H1 (cell line): ENCODE data around the gene MTO1. TPM values are rescaled to one million over a fixed set of nuclear protein-coding genes. Genes with fewer than 3 reads are reported as not detected.
"Not testable (repeated sequence)": the region's sequence is repeated elsewhere in the genome, so short reads cannot be mapped to it uniquely, and the experiment has no call there.

Source experiments
- CTCF ChIA-PET: fragments of 300-600 bp; sonication (Branson Sonifier 250); formaldehyde crosslinking; loops from one replicate; lab custom pipeline; 2021; ENCODE audit not compliant: partially characterized antibody; lab: Charles Lee
- POLR2A ChIA-PET: fragments of 300-600 bp; sonication (Branson Sonifier 250); formaldehyde crosslinking; loops from one replicate; lab custom pipeline; 2021; ENCODE audit warnings: inconsistent platforms; ENCODE audit not compliant: partially characterized antibody; lab: Charles Lee
- DNase-seq, 2 experiments: peaks; one replicate each; pipeline versions ENCODE4 v3.0.0 to v3.0.0-alpha.2; 2010 to 2022; ENCODE audit warnings: low spot score in 2 of 2, low read depth in 1 of 2, mixed read lengths in 1 of 2
- FAIRE-seq: peaks from 2 replicates; lab custom pipeline; 2011; peaks lifted over from hg19 to GRCh38; lab: Jason Lieb, UNC
- H2AFZ ChIP-seq: 2 replicates; pipeline ENCODE4 v1.8.1; 2012; ENCODE audit warnings: low read length, inconsistent platforms
- H2AK5ac ChIP-seq: 2 replicates; pipeline ENCODE4 v1.6.1; 2013; ENCODE audit warnings: low read depth, low read length
- H2BK120ac ChIP-seq: replicated peaks from 2 replicates; pipeline ENCODE3; 2013; ENCODE audit warnings: low read depth, low read length, inconsistent platforms
- H2BK12ac ChIP-seq: 2 replicates; pipeline ENCODE4 v1.6.1; 2013; ENCODE audit warnings: low read depth, low read length
- H2BK15ac ChIP-seq: 2 replicates; pipeline ENCODE4 v1.6.1; 2013; ENCODE audit warnings: low read length
- H2BK20ac ChIP-seq: 2 replicates; pipeline ENCODE4 v1.6.1; 2013; ENCODE audit warnings: low read length
- H2BK5ac ChIP-seq: 2 replicates; pipeline ENCODE4 v1.6.1; 2013; ENCODE audit warnings: low read depth, low read length
- H3K14ac ChIP-seq: 2 replicates; pipeline ENCODE4 v1.6.1; 2013; ENCODE audit warnings: inconsistent platforms; ENCODE audit not compliant: insufficient read length
- H3K18ac ChIP-seq: 2 replicates; pipeline ENCODE4 v1.6.1; 2013; ENCODE audit warnings: low read length; ENCODE audit errors: extremely low read depth
- H3K23ac ChIP-seq: 2 replicates; pipeline ENCODE4 v1.6.1; 2013; ENCODE audit warnings: inconsistent platforms; ENCODE audit not compliant: insufficient read length
- H3K23me2 ChIP-seq: 2 replicates; pipeline ENCODE4 v1.6.1; 2013; ENCODE audit warnings: low read depth, low read length
- H3K27ac ChIP-seq: 2 replicates; pipeline ENCODE4 v1.6.1; 2011; ENCODE audit warnings: low read depth, low read length, inconsistent platforms
- H3K27me3 ChIP-seq, 4 experiments: replicated peaks in 1 of 4; 1 replicate in 1 of 4; 2 replicates in 3 of 4; pipeline versions ENCODE4 v1.6.1 to v1.8.1; 2011 to 2013; ENCODE audit warnings: low read length in 3 of 4, mild to moderate bottlenecking in 3 of 4, inconsistent platforms in 2 of 4, mixed read lengths in 2 of 4, moderate library complexity in 1 of 4; ENCODE audit not compliant: control insufficient read depth in 3 of 4, insufficient read depth in 3 of 4; ENCODE audit errors: extremely low read depth in 1 of 4
- H3K36me3 ChIP-seq, 4 experiments: 2 replicates each; pipeline versions ENCODE4 v1.6.1 to v1.8.1; 2011 to 2013; ENCODE audit warnings: mild to moderate bottlenecking in 4 of 4, low read length in 3 of 4, moderate library complexity in 2 of 4, control low read depth in 1 of 4, inconsistent platforms in 1 of 4; ENCODE audit not compliant: insufficient read depth in 4 of 4, control insufficient read depth in 2 of 4
- H3K4ac ChIP-seq: replicated peaks from 2 replicates; pipeline ENCODE3; 2013; ENCODE audit warnings: low read length, low read depth, mixed read lengths, inconsistent platforms; ENCODE audit not compliant: insufficient read length
- H3K4me1 ChIP-seq, 4 experiments: replicated peaks in 1 of 4; 1 replicate in 1 of 4; 2 replicates in 3 of 4; pipeline versions ENCODE4 v1.6.1 to v1.8.1; 2011 to 2013; ENCODE audit warnings: low read length in 3 of 4, inconsistent platforms in 2 of 4, mixed read lengths in 1 of 4; ENCODE audit not compliant: insufficient read depth in 4 of 4, control insufficient read depth in 3 of 4
- H3K4me2 ChIP-seq, 2 experiments: 2 replicates each; pipeline versions ENCODE4 v1.6.1 to v1.8.1; 2011 to 2013; ENCODE audit warnings: low read depth in 2 of 2, low read length in 2 of 2, control low read depth in 1 of 2, inconsistent platforms in 1 of 2, mild to moderate bottlenecking in 1 of 2; ENCODE audit not compliant: insufficient read depth in 1 of 2
- H3K4me3 ChIP-seq, 4 experiments: fragments of 200-600, 300-600 bp in 1 of 4; sonication (generic), shearing (Covaris generic), sonication (Bioruptor Twin) in 1 of 4; 2 replicates each; pipeline versions ENCODE4 v1.5.1 to v1.8.1; 2011 to 2016; ENCODE audit warnings: low read length in 4 of 4, low read depth in 3 of 4, control low read depth in 2 of 4, inconsistent platforms in 2 of 4, mild to moderate bottlenecking in 2 of 4, mixed read lengths in 1 of 4, moderate library complexity in 1 of 4; ENCODE audit not compliant: insufficient read depth in 2 of 4; ENCODE audit errors: extremely low read depth in 1 of 4
- H3K56ac ChIP-seq: replicated peaks from 2 replicates; pipeline ENCODE3; 2013; ENCODE audit warnings: low read depth, mild to moderate bottlenecking, mixed read lengths, low read length, inconsistent platforms; ENCODE audit not compliant: insufficient read length
- H3K79me1 ChIP-seq: 2 replicates; pipeline ENCODE4 v1.6.1; 2013; ENCODE audit warnings: low read depth, low read length, control low read depth
- H3K79me2 ChIP-seq, 2 experiments: 2 replicates each; pipeline versions ENCODE4 v1.6.1 to v1.8.1; 2012 to 2013; ENCODE audit warnings: low read length in 2 of 2, mild to moderate bottlenecking in 2 of 2, inconsistent platforms in 1 of 2; ENCODE audit not compliant: insufficient read depth in 2 of 2, control insufficient read depth in 1 of 2
- H3K9ac ChIP-seq, 4 experiments: replicated peaks in 1 of 4; 1 replicate in 1 of 4; 2 replicates in 3 of 4; pipeline versions ENCODE4 v1.6.1 to v1.8.1; 2011 to 2013; ENCODE audit warnings: low read depth in 3 of 4, low read length in 3 of 4, control low read depth in 2 of 4, mild to moderate bottlenecking in 2 of 4, moderate library complexity in 2 of 4, inconsistent platforms in 1 of 4; ENCODE audit errors: extremely low read depth in 1 of 4
- H3K9me3 ChIP-seq, 2 experiments: 2 replicates each; pipeline versions ENCODE4 v1.6.1 to v1.8.1; 2012 to 2013; ENCODE audit warnings: mild to moderate bottlenecking in 2 of 2, moderate library complexity in 2 of 2, control low read depth in 1 of 2, inconsistent platforms in 1 of 2, low read depth in 1 of 2, low read length in 1 of 2, mixed read lengths in 1 of 2; ENCODE audit not compliant: insufficient read depth in 2 of 2
- H4K20me1 ChIP-seq, 2 experiments: replicated peaks in 1 of 2; 2 replicates each; pipeline versions ENCODE3 to v1.8.1; 2011 to 2013; ENCODE audit warnings: inconsistent platforms in 2 of 2, low read length in 2 of 2, mild to moderate bottlenecking in 1 of 2; ENCODE audit not compliant: insufficient read depth in 2 of 2, control insufficient read depth in 1 of 2
- H4K5ac ChIP-seq: 2 replicates; pipeline ENCODE4 v1.6.1; 2013; ENCODE audit warnings: low read length, low read depth, mixed read lengths, inconsistent platforms; ENCODE audit not compliant: insufficient read length
- H4K8ac ChIP-seq: 2 replicates; pipeline ENCODE4 v1.8.0; 2013; ENCODE audit warnings: mild to moderate bottlenecking, moderate library complexity, low read length, inconsistent platforms; ENCODE audit not compliant: insufficient read depth; ENCODE audit errors: extremely low read depth
- H4K91ac ChIP-seq: replicated peaks from 2 replicates; pipeline ENCODE3; 2013; ENCODE audit warnings: low read length, mixed read lengths, inconsistent platforms; ENCODE audit not compliant: insufficient read length
- ASH2L ChIP-seq: fragments of 200-600, 300-600 bp; sonication (generic); IDR thresholded peaks from one replicate; pipeline ENCODE4 v1.7.1; 2017; ENCODE audit warnings: low read length
- BCL11A ChIP-seq, 2 experiments: IDR thresholded peaks; one replicate each; pipeline ENCODE4 v1.6.1; 2011; ENCODE audit warnings: low read depth in 2 of 2, low read length in 2 of 2, mild to moderate bottlenecking in 2 of 2
- KDM1A ChIP-seq: fragments of 200-600, 300-600 bp; sonication (generic); IDR thresholded peaks from 2 replicates; pipeline ENCODE4 v1.7.1; 2016; ENCODE audit warnings: mild to moderate bottlenecking, low read length, borderline replicate concordance
- NANOG ChIP-seq: IDR thresholded peaks from 2 replicates; pipeline ENCODE4 v1.6.1; 2011; ENCODE audit warnings: low read length, low read depth, mild to moderate bottlenecking, inconsistent platforms; ENCODE audit not compliant: insufficient read depth, poor library complexity, severe bottlenecking
- SRF ChIP-seq: IDR thresholded peaks from 2 replicates; pipeline ENCODE4 v1.6.1; 2011; ENCODE audit warnings: mild to moderate bottlenecking, low read depth, low read length, moderate library complexity
- TCF12 ChIP-seq: IDR thresholded peaks from 2 replicates; pipeline ENCODE4 v1.6.1; 2011; ENCODE audit warnings: low read depth, mild to moderate bottlenecking, low read length
- WGBS, 2 experiments: shearing (Covaris generic) in 1 of 2; methylation state at CpG; one replicate each; pipeline versions ENCODE4 v1.1.6 to v1.1.7; 2013 to 2015; ENCODE audit warnings: low lambda C conversion rate in 2 of 2, mixed read lengths in 2 of 2, inconsistent platforms in 1 of 2, low coverage in 1 of 2, missing lambda C conversion rate in 1 of 2; ENCODE audit not compliant: insufficient replicate concordance in 2 of 2, insufficient coverage in 1 of 2, insufficient read length in 1 of 2; ENCODE audit errors: extremely low coverage in 1 of 2, missing lambda C conversion rate in 1 of 2; 5-methylcytosine and 5-hydroxymethylcytosine counted together
- polyA plus RNA-seq, 7 experiments: library from polyadenylated mRNA; depleted of rRNA in 3 of 7; stranded (reverse) in 5 of 7; unstranded in 2 of 7; fragments of >200 nt in 5 of 7; fragments of 200-250 nt in 2 of 7; gene quantifications; 1 replicate in 5 of 7; 2 replicates in 1 of 7; 4 replicates in 1 of 7; pipeline versions ENCODE4 v1.2.1 to v1.2.3, GENCODE V29; 2011 to 2013; ENCODE audit warnings: missing spikeins in 2 of 7, mixed read lengths in 2 of 7
- total RNA-seq: library from RNA; stranded (reverse); fragmentation: NEBNext Ultra II Directional; extraction: Animal tissue kit (Norgen Biotek cat#: 25700); gene quantifications from 2 replicates; pipeline ENCODE4 v1.2.1, GENCODE V29; 2021

MTO1 gene
- total and polyA plus RNA-seq, 2 of the 8 experiments (the other 6 are each of a cell fraction or from before 2014, with no cell fraction given) = 20.9 to 31.6 TPM

DNA sequence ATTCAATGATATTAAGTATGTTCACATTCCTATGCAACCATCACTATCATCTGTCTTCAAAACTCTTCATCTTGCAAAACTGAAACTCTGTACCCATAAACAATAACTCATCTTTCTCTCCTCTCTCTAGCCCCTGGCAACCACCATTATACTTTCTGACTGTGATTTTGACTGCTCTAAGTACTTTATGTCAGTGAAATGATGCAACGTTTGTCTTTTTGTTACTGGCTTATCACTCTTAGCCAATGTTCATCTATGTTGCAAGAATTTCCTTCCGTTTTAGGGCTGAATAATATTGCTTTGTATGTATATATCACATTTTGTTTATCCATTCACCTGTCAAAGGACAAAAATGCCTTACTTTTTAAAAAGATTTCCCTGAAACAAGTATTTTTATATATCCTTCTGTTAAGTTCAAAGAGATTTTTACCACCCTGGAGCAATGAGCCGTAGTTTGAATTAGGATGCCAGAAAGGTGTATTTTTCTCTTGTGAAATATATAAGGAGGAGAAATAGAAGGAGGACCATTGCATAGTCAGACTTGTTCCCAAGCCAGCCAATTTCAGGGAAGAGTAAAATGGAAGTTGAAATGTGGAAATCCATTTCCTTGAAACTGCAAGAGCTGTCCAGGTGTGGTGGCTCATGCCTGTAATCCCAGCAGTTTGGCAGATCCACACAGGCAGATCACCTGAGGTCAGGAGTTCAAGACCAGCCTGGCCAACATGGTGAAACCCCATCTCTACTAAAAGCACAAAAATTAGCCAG lies 5.5 kb upstream of the MTO1 start (continued):
- no peak for TF ChIP-seq ASH2L
- no peak for TF ChIP-seq KDM1A
- TF ChIP-seq NANOG = no peak
- TF ChIP-seq SRF = no peak
- no peak for TF ChIP-seq TCF12
- no peak for TF ChIP-seq BCL11A (IDR thresholded peaks at IDR 0.05; ENCODE audit: low read depth in 2 of 2, low read length in 2 of 2)
- TF ChIP-seq, all 59 proteins: peak for 0

DNA sequence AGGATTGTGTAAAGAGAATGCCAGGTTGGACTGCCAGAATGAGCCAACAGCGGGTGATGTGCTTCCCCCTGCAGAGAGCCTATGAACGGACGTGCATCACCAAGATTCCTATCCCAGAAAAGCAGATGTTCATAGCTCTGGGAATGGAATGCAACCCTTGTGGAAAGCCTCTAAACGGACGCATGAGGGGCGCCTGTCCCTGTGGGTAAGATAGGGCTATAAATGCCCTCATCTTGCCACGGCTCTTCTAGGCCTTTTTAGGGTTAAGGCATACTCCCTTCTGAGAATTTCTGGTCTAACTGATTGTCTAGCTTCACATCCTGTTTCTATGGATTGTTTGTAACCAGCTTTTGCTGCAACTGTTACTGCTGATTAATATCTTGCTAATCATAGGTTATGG lies 2.1 kb upstream of the MTO1 start:
- H2BK120ac ChIP-seq, H3K27me3 ChIP-seq, CTCF ChIA-PET, POLR2A ChIA-PET, H4K8ac ChIP-seq, DNase-seq, H3K9ac ChIP-seq, H2AFZ ChIP-seq, H3K4me1 ChIP-seq, H2AK5ac ChIP-seq, H3K27ac ChIP-seq, H2BK12ac ChIP-seq, H3K79me1 ChIP-seq, H2BK20ac ChIP-seq, H3K4ac ChIP-seq, H3K56ac ChIP-seq, H3K23ac ChIP-seq, H2BK15ac ChIP-seq, FAIRE-seq, H3K14ac ChIP-seq, H3K9me3 ChIP-seq, H3K18ac ChIP-seq, H4K91ac ChIP-seq, H3K4me3 ChIP-seq, H3K23me2 ChIP-seq, H3K4me2 ChIP-seq, H4K5ac ChIP-seq, H4K20me1 ChIP-seq, H3K36me3 ChIP-seq, H2BK5ac ChIP-seq: not testable (repeated sequence)
- peaks cover 0 to 19% of the 10 kb centered on the region in 2 experiments; a peak in 2 of 4 replicates for H3K79me2 ChIP-seq
- WGBS, 2 experiments = 86% methylated on average over 7 of the region's 7 CpGs; no CpG with 5 or more reads in 1 of the 2 experiments
